ENCODE measurements around the gene CABS1. TPM values are rescaled to one million over a fixed set of nuclear protein-coding genes. Genes with fewer than 3 reads are reported as not detected.

Gene CABS1
- total RNA-seq = not detected
- polyA plus RNA-seq = not detected
- long read RNA-seq, donor 1 = 0 reads
- long read RNA-seq, donor 2 = 0 reads
- long read RNA-seq, donor 3 = 0 reads

DNA sequence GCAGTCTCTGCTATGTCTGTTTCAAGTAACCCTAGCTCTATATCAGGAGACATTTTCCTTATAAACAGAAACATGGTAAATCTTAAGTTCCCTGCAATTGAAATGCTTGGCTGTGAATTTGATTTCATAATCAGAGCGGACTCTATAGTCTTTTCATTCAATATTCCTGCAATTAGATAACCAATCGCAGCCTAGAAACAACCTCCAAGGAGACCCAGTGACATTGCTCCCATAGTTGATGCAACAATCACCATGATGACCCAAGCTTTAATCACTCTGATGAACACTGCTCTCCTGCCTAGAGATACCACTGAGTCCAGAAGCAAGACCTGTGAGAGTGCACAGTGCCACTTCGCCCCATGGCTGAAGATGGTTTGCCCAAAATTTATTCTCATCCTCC, at the start of gene CABS1:
Gene CABS1, plus strand, starts transcription at position 301 of the 400 bp plus-strand sequence. Its CDS starts 59 bp downstream, at position 360.
- Histone ChIP-seq H3K9me3 (no peaks in the 10 kb centered on the region), H3K36me3 (no peaks in the 10 kb centered on the region), H3K27me3 (no peaks in the 10 kb centered on the region), H3K4me3 (no peak within 1 kb of the TSS), H3K4me1 (no peaks in the 10 kb centered on the region), H3K27ac (no peak within 1 kb of the TSS)
- TF ChIP-seq, protein P1, sequence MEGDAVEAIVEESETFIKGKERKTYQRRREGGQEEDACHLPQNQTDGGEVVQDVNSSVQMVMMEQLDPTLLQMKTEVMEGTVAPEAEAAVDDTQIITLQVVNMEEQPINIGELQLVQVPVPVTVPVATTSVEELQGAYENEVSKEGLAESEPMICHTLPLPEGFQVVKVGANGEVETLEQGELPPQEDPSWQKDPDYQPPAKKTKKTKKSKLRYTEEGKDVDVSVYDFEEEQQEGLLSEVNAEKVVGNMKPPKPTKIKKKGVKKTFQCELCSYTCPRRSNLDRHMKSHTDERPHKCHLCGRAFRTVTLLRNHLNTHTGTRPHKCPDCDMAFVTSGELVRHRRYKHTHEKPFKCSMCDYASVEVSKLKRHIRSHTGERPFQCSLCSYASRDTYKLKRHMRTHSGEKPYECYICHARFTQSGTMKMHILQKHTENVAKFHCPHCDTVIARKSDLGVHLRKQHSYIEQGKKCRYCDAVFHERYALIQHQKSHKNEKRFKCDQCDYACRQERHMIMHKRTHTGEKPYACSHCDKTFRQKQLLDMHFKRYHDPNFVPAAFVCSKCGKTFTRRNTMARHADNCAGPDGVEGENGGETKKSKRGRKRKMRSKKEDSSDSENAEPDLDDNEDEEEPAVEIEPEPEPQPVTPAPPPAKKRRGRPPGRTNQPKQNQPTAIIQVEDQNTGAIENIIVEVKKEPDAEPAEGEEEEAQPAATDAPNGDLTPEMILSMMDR (IDR thresholded peaks at IDR 0.05) = no peak
- WGBS, 2 donors = 90 to 96% methylated on average over 3 of the region's 3 CpGs
- ATAC-seq (no peak), DNase-seq (no peak)
- intact Hi-C loops (cut with DNase I) = no loop called here

DNA sequence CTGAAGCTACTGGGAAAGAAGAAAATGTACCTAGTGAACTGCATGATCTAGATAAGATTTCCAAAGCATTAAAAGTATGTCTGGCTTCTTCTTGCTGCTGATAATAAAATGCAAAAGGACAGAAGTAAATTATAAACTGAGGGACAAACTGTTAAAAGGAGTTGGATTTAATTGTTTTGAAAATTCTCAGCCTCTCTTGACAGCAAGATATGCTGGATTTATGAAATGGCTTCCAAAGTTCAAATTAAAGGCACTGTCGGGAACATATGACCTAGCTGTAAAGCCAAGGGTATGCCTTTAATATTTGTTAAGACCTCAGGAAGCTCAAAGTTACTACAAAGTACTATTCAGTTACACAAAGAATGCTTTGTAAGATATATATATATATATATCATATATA, 46.1 kb upstream of the CABS1 start:
- Histone ChIP-seq H3K36me3 (no peaks in the 10 kb centered on the region), H3K27ac (no peak overlapping the region), H3K27me3 (no peaks in the 10 kb centered on the region), H3K9me3 (peaks cover 0 to 9% (median 0%) of the 10 kb centered on the region in 11 donors), H3K4me3 (no peak overlapping the region), H3K4me1 (no peaks in the 10 kb centered on the region)
- DNase-seq (no peak), ATAC-seq (no peak)
- intact Hi-C loops (cut with DNase I) = no loop called here
- TF ChIP-seq, protein P1 (IDR thresholded peaks at IDR 0.05) = no peak
- WGBS, 2 donors = 73 to 75% methylated on average over 1 of the region's 1 CpG

DNA sequence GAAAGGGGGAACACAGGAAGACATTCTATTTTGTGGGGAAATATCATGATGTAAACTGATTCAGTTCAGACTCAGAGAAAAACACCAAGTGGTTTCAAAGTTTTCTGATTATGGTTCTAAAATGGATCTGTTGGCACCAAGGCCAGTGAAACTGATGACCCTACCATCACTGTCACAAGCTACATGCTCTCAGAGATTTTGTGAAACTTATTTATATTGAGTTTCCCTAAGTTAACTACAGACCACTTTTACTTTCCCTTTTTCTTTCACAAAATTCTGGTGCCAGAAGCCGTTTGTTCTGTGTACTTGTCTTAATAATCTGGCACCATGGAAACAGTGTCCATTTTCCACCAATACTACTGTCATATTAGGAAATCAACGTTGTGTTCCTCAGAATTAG, 43.4 kb upstream of the CABS1 start:
- ATAC-seq (no peak), DNase-seq (no peak)
- Histone ChIP-seq H3K4me1 (no peaks in the 10 kb centered on the region), H3K27me3 (no peaks in the 10 kb centered on the region), H3K4me3 (no peak overlapping the region), H3K9me3 (peaks cover 0 to 9% (median 0%) of the 10 kb centered on the region in 11 donors), H3K36me3 (no peaks in the 10 kb centered on the region), H3K27ac (no peak overlapping the region)
- 58 to 68% methylated on average over 2 of the region's 2 CpGs for WGBS, 2 donors
- TF ChIP-seq, protein P1 (IDR thresholded peaks at IDR 0.05) = no peak
- intact Hi-C loops (cut with DNase I) = no loop called here

DNA sequence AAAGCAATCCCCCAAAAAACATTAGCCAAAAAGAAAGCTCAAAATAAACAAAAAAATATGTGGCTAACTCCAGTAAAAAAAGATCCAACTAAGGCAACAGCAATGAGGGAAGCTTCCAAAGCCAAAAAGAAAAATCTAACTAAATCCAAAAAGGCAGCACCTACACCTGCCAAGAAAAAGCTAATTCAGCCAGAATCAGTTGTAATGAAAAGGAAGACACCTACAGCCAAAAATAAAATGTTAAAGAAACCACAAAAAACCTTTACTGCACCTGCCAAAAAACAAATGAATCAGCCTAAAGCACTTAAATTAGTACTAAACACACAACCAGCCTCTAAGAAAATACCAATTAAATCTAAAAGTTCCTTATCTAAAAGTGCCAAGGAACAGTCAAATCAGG, 37.2 kb upstream of the CABS1 start:
- intact Hi-C loops (cut with DNase I) = no loop called here
- Histone ChIP-seq H3K27me3 (no peaks in the 10 kb centered on the region), H3K4me1 (no peaks in the 10 kb centered on the region), H3K27ac (no peak overlapping the region), H3K36me3 (no peaks in the 10 kb centered on the region), H3K4me3 (no peak overlapping the region), H3K9me3 (peaks cover 0 to 4% (median 0%) of the 10 kb centered on the region in 11 donors)
- TF ChIP-seq, protein P1 (IDR thresholded peaks at IDR 0.05) = no peak
- DNase-seq = no peak
- no peak for ATAC-seq
